ENCODE measurements around the gene LYSET.
"Not testable (repeated sequence)": the region's sequence is repeated elsewhere in the genome, so short reads cannot be mapped to it uniquely, and the experiment has no call there.

Gene LYSET

GRCh38 chr14:93169619-93170018 lies 15.5 kb upstream of the LYSET start:
- not testable (repeated sequence) for DNase-seq

- not testable (repeated sequence) for DNase-seq
These were observed 15.0 kb upstream of the LYSET start for GRCh38 chr14:93170141-93170540.

DNA sequence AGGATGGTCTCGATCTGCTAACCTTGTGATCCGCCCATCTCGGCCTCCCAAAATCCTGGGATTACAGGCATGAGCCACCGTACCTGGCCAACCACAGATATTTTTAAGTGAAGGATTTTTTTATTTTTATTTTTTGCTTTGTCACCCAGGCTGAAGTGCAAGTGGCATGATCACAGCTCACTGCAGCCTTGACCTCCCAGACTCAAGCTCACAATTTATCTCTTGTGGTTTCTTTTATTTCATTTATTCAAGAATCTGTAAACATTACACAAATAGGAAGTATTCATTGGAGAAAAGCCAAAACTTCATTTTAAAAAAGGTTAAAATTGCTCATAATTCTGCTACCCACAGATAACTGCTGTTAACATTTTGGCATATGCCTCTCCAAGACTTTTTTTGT lies 13.7 kb upstream of the LYSET start:
- no peak for DNase-seq

DNA sequence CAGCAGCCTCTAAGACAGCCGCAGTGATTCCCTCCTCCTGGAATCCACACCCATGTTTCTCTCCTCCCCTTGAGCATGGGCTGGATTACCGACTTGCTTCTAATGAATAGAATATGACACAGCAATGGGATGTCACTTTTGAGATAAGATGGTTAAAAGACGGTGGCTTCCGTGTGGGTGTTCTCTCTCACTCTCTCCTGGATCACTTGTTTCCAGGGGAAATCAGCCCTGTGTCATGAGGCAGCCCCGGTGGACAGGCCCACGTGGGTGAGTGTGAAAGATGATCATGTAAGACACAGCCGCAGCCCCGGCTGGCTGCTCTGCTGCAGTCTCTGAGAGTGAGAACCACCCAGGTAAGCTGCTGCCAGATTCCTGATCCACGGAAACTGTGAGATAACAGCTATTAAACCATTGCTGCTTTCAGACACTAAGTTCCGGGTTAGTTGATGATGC lies 11.1 kb upstream of the LYSET start:
- DNase-seq, result no peak

GRCh38 chr14:93174731-93175130 lies 10.4 kb upstream of the LYSET start:
- not testable (repeated sequence) for DNase-seq

DNA sequence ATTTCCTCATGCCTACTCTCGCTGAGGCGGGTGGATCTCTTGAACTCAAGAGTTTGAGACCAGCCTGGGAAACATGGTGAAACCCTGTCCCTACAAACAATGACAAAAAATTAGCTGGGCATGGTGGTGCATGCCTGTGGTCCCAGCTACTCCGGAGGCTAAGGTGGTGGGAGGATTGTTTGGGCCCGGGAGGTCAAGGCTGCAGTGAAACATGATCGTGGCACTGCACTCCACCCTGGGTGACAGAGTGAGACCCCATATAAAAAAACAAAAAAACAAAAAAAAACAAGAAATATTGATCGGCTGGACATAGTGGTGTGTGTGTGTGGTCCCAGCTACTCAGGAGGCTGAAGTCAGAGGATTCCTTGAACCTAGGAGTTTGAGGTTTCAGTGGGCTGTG lies 9.6 kb upstream of the LYSET start:
- DNase-seq, result no peak

GRCh38 chr14:93183596-93184317 lies 1.4 kb upstream of the LYSET start:
- peak; percentile 45 for DNase-seq

DNA sequence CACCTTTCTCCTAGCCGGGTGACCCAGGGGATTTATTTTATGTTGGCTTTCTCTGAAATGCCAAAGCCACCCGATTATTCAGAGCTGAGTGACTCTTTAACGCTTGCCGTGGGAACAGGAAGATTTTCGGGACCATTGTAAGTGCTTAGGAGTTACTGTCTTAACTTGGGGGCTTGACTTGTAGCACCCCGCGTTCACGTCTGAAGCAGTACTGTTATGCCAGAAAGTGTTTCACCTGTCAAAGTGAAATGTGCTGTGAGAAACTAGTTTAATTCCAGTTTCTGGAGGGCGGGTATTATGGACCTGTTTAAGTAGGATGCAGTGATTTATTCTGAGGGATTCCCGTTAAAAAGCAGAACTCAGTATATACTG lies 218 bp downstream of the LYSET start:
- DNase-seq, result no peak

- no peak for DNase-seq
These were observed 1.3 kb downstream of the LYSET start for GRCh38 chr14:93186466-93186865.

GRCh38 chr14:93186956-93187355 lies 1.8 kb downstream of the LYSET start:
- DNase-seq, result no peak

DNA sequence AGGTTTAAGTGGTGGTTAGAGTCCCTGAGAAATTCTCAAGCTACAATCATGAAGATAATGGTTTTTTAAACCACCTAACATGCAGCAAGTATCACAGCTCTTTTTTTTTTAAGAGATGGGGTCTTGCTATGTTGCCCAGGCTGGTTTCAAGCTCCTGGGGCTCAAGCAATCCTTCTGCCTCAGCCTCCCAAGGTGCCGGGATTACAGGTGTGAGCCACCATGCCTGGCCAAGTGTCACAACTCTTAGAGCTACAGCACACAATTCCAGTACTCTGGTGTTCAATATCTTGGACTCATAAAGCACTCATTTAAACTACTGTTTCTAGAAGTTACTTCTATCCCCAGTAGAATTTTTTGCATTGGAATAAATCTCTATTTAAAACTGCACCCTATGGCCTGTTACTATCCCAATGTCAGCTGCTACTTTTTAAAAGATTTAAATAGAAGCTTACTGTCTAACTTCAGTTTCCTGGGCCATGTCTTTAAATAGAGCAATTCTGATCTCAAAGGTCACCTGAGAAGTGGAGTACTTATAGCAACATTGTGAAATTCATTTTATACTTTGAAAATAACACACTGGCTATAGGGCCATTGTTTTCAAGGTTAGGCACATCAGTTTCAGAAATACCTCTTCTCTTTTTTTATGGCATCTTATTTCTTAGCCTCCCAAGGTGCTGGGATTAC lies 10.3 kb downstream of the LYSET start:
- DNase-seq, result no peak

- DNase-seq, result no peak
These were observed 13.9 kb downstream of the LYSET start for GRCh38 chr14:93199031-93199430.

GRCh38 chr14:93200553-93200952 lies 15.4 kb downstream of the LYSET start:
- DNase-seq, result no peak

DNA sequence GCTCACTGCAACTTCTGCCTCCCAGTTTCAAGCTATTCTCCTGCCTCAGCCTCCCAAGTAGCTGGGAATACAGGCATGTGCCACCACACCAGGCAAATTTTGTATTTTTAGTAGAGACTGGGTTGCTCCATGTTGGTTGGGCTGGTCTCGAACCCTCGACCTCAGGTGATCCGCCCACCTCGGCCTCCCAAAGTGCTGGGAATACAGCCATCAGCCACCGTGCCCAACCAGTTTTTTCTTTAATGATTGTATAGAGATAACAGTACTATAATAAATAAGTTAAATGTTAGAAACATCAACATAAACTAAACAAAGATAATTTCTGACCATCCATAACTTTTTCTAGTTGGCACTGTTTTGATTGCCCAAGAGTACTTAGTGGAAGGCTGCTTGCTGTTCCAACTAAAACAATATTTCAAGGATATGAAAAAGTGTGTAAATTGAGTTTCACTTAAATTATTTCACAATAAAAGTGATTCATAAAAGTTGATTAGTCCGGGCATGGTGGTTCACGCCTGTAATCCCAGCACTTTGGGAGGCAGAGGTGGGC lies 16.1 kb downstream of the LYSET start:
- no peak for DNase-seq

- DNase-seq, result peak; percentile 96
These were observed 21.8 kb downstream of the LYSET start, which contains the start of the genes GON7 and UBR7 for GRCh38 chr14:93206793-93207467. GON7 (minus strand) TSS chr14:93207065; CDS start chr14:93207037, 28 bp downstream. UBR7 (plus strand) TSS chr14:93207256; CDS start chr14:93207292, 36 bp downstream.

DNA sequence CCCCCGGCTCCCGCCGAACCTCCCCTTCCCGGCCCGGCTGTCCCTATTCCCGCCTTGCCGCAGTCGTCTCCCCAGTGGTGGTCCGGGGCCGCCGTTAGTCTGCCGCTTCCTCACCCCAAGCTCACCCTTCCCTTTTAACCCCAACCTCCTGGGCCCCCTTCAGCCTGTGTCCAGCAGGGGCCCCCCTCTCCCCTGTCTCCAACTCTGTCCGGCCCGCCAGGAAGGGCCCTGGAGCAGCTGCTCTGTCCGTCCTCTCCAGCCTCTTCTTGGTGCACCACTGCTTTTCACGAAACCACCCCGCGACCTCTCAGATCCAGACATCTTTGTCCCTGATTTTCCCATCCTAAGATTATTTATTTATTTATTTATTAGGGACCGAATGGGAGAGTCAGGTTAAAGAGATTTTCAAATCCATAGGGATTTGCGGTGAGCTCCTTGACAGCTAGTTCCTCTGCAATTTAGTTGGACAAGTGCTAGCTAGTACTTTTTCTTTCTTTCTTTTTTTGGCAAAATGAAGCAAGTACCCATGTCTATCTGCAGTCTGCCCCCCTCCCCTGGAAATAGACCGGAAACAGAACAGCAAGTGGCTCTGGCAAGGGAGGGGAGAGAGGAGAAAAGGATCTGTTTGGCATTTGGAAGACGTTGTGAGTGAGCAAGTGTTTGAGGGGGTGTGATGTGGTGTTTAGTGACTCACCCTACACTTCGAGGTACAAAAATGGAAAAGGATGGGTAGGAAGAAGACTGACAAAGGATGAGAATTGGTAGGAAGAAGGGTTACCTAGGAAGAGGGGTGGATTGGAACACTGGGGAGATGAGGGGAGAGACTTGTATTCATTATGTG lies 22.6 kb downstream of the LYSET start:
- DNase-seq, result peak; percentile 81

DNA sequence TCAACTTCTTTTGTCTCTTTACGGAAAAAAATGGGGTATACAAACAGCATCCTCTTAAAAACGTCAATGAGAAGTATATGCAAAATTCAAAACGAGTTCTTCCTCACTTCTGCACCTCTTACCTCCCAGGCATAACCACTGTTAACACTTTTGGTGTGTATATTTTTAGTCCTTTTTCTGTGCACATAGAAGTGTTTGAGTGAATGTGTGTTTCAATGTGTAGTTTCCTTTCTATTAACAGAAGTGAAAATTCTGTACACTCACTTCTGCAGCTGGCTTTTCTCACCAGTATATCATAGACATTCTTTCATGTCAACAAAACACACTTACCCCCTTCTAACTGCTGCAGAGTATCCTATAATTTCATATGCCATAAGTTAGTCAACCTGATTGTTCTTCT lies 27.3 kb downstream of the LYSET start:
- DNase-seq, result no peak

DNA sequence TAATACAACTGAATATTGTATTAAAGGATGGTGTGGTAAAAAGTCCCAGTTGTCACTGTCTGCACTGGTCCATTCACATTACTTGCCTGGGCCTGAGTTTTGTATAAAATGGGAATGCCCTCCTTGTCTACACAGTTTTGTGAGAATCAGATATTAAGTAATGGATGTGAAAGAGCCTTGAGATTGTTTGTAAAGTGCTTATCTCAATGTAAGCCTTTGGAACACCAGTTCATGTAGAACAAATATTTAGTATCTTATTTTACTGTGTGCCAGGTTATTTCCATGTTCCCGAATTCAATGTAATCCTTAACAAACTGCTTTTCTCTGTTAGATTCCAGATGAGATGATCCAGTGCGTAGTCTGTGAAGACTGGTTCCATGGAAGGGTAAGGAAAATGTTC lies 29.5 kb downstream of the LYSET start:
- DNase-seq, result no peak

- DNase-seq, result no peak
These were observed 34.1 kb downstream of the LYSET start for GRCh38 chr14:93219103-93219726.

- DNase-seq, result no peak
These were observed 35.4 kb downstream of the LYSET start for GRCh38 chr14:93220509-93220908.

DNA sequence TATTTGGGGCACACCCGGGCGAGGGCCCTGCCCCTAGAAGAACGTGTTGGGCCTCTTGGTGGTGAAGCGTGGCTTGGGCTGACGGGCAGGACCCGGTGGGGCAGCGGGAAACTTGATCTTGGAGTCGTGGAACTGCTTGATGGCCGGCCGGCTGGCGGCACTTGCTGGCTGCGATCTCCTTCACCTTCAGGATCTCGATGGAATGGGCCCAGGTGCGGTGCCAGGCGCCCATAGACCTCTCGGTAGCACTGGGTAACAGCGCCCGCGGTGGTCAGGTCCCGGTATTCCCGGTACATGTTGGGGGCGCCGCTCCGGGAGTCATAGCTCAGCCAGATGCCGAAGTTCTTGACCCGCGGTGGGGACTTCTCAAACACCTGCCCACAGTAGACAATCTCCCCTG lies 38.4 kb downstream of the LYSET start:
- DNase-seq, result no peak

DNA sequence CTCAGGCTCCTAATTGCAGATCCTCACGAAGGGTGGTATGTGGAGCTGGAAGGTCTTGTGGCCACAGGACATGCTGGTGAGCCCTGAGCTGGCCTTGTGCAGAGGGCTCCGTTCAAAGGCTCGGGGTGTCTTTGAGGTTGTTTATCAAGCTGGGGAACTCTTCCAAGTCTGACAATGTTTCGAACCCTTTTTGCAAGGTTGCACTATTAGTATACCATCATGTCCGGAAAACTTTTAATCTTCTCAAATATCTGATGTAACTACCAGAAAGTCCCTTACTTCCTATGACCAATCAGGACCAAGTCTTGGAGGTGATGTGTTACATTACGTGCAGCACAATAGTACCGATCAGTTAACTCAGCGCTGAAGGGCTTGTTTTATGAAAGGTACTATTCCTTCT lies 43.4 kb downstream of the LYSET start:
- no peak for DNase-seq

Data from right forelimb (tissue), 1 donor.